Neural progenitor cell (in vitro differentiated cells): ENCODE measurements around the gene KRTAP4-4. TPM values are rescaled to one million over a fixed set of nuclear protein-coding genes. Genes with fewer than 3 reads are reported as not detected.

Source experiments
- DNase-seq: peaks from one replicate; pipeline ENCODE4 v3.0.0-alpha.2; 2016; ENCODE audit warnings: low spot score
- H2AFZ ChIP-seq: fragments of 200-600 bp; sonication (generic); replicated peaks from 2 replicates; pipeline ENCODE4 v1.6.1; 2016; ENCODE audit warnings: antibody characterized with exemption
- H3F3A ChIP-seq: fragments of 200-600 bp; sonication (generic); 2 replicates; pipeline ENCODE4 v1.6.1; 2016; ENCODE audit warnings: antibody characterized with exemption, low read depth
- H3K27ac ChIP-seq: fragments of 200-600 bp; sonication (generic); 2 replicates; pipeline ENCODE4 v1.5.1; 2016; ENCODE audit warnings: mild to moderate bottlenecking
- H3K27me3 ChIP-seq: fragments of 200-600 bp; sonication (generic); 2 replicates; pipeline ENCODE4 v1.6.1; 2016; ENCODE audit warnings: mild to moderate bottlenecking, moderate library complexity
- H3K36me3 ChIP-seq: fragments of 200-600 bp; sonication (generic); 2 replicates; pipeline ENCODE4 v1.5.1; 2016
- H3K4me1 ChIP-seq: fragments of 200-600 bp; sonication (generic); 2 replicates; pipeline ENCODE4 v1.6.1; 2016; ENCODE audit warnings: mixed run types
- H3K4me2 ChIP-seq: fragments of 200-600 bp; sonication (generic); 2 replicates; pipeline ENCODE4 v1.6.1; 2016
- H3K4me3 ChIP-seq: fragments of 200-600 bp; sonication (generic); 2 replicates; pipeline ENCODE4 v1.5.1; 2016
- H3K79me2 ChIP-seq: fragments of 200-600 bp; sonication (generic); 2 replicates; pipeline ENCODE4 v1.6.1; 2016; ENCODE audit warnings: low read depth
- H3K9ac ChIP-seq: fragments of 200-600 bp; sonication (generic); 2 replicates; pipeline ENCODE4 v1.6.1; 2016
- H3K9me3 ChIP-seq: fragments of 200-600 bp; sonication (generic); 2 replicates; pipeline ENCODE4 v1.5.1; 2016; ENCODE audit warnings: low read depth
- H4K20me1 ChIP-seq: fragments of 200-600 bp; sonication (generic); 2 replicates; pipeline ENCODE4 v1.6.1; 2016; ENCODE audit warnings: low read depth
- H3K27ac Mint-ChIP-seq: 3 replicates; pipeline ENCODE4 v1.8.0; 2021; ENCODE audit warnings: mixed read lengths
- H3K27me3 Mint-ChIP-seq: 2 replicates; pipeline ENCODE4 v1.8.0; 2022; ENCODE audit warnings: low read depth, mild to moderate bottlenecking, inconsistent platforms, moderate library complexity, mixed read lengths; ENCODE audit not compliant: insufficient read depth
- H3K36me3 Mint-ChIP-seq: 3 replicates; pipeline ENCODE4 v1.8.0; 2021; ENCODE audit warnings: mixed read lengths
- H3K4me1 Mint-ChIP-seq: 3 replicates; pipeline ENCODE4 v1.8.0; 2021; ENCODE audit warnings: mixed read lengths
- H3K4me3 Mint-ChIP-seq: 3 replicates; pipeline ENCODE4 v1.8.0; 2021; ENCODE audit warnings: mild to moderate bottlenecking, moderate library complexity, mixed read lengths
- H3K9me3 Mint-ChIP-seq: 3 replicates; pipeline ENCODE4 v1.8.0; 2020; ENCODE audit warnings: mixed read lengths
- EZH2 ChIP-seq: fragments of 200-600 bp; sonication (generic); IDR thresholded peaks from 2 replicates; pipeline ENCODE4 v1.6.1; 2017; ENCODE audit warnings: antibody characterized with exemption, mild to moderate bottlenecking, moderate library complexity
- EZH2phosphoT487 ChIP-seq: fragments of 200-600 bp; sonication (generic); IDR thresholded peaks from 2 replicates; pipeline ENCODE4 v1.6.1; 2017; ENCODE audit warnings: antibody characterized with exemption
- small RNA-seq: library from RNA; depleted of rRNA; stranded (forward); fragments of <200 nt; gene quantifications from one replicate; pipeline ENCODE3, GENCODE V24; 2015
- total RNA-seq: library from RNA; depleted of rRNA; stranded (reverse); fragments of >200 nt; gene quantifications from 2 replicates; pipeline ENCODE4 v1.2.3, GENCODE V29; 2015; ENCODE audit warnings: low replicate concordance
- TF ChIP-seq, protein P1 (sequence below): fragments of 200-600 bp; sonication (generic); IDR thresholded peaks from 2 replicates; pipeline ENCODE4 v1.5.1; 2017; ENCODE audit warnings: antibody characterized with exemption, mild to moderate bottlenecking

The KRTAP4-4 gene
- total RNA-seq, 1 donor from 2014 or later: not detected

DNA sequence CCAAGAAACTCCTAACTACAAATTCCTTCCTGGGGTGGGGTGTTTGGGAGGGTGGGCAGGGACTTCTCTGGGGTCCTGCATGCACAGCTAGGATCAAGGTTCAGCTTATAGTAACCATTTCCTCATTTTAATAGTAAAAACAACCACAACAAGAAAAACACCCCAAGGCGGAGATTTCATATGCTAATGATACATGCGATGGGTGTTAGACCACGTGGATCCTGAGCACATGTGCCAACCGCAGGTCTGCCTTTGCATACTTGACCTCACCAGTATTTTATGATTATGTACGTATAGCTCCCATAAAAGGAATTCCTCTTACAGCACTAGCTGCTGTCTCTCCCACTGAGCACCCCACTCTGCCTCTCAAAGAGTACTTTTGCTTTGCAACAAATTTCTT lies 44.3 kb downstream of the KRTAP4-4 start:
- Mint-ChIP-seq H3K36me3 (no peaks in the 10 kb centered on the region), H3K9me3 (peaks cover 10% of the 10 kb centered on the region), H3K4me3 (no peak overlapping the region), H3K4me1 (no peaks in the 10 kb centered on the region), H3K27me3 (peaks cover 3% of the 10 kb centered on the region), H3K27ac (no peak overlapping the region)
- H3K9me3 ChIP-seq: peaks cover 19% of the 10 kb centered on the region
- no peak overlapping the region for H3K4me2 ChIP-seq
- DNase-seq: no peak
- H3K27ac ChIP-seq: no peak overlapping the region
- no peaks in the 10 kb centered on the region for H3K4me1 ChIP-seq
- H3K36me3 ChIP-seq: peaks cover 5% of the 10 kb centered on the region
- H3K4me3 ChIP-seq: no peak overlapping the region
- TF ChIP-seq, protein P1, sequence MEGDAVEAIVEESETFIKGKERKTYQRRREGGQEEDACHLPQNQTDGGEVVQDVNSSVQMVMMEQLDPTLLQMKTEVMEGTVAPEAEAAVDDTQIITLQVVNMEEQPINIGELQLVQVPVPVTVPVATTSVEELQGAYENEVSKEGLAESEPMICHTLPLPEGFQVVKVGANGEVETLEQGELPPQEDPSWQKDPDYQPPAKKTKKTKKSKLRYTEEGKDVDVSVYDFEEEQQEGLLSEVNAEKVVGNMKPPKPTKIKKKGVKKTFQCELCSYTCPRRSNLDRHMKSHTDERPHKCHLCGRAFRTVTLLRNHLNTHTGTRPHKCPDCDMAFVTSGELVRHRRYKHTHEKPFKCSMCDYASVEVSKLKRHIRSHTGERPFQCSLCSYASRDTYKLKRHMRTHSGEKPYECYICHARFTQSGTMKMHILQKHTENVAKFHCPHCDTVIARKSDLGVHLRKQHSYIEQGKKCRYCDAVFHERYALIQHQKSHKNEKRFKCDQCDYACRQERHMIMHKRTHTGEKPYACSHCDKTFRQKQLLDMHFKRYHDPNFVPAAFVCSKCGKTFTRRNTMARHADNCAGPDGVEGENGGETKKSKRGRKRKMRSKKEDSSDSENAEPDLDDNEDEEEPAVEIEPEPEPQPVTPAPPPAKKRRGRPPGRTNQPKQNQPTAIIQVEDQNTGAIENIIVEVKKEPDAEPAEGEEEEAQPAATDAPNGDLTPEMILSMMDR: no peak
- TF ChIP-seq EZH2 (no peak), EZH2phosphoT487 (no peak)
- H3K27me3 ChIP-seq: no peaks in the 10 kb centered on the region
- H3F3A ChIP-seq: no peaks in the 10 kb centered on the region
- H4K20me1 ChIP-seq: no peaks in the 10 kb centered on the region
- no peak overlapping the region for H2AFZ ChIP-seq
- no peak overlapping the region for H3K9ac ChIP-seq
- H3K79me2 ChIP-seq: no peaks in the 10 kb centered on the region

DNA sequence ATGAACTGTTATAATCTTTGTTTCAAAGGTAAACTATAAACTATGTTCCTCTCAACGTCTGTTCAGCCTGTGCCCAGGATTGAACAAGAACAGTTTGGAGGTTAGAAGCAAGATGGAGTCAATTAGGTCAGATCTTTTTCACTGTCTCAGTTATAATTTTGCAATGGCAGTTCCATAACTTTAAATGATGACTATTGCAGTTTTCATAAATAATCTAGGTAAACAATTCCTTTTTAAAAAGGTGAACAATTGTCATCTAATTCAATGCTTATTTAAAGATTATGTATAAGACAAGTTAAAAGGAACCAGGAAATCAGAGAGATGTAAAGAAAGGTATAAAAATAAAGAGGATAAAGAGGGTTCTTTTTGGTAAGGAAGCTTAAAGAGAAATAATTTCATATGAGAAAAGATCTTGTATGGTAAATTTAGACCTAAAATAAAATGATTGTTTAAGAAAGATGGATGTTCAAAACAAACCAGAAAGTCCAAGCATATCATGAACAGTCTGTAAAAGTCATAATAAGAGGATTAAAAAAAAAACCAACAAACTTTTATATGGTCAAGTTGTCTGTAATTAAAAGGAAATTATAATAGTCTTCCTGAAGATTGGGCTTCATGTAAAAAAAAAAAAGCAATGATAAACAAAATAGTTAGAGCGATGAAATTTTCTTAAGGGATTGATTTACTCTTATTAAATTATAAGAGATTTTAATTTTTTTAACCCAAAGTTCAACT lies 49.2 kb downstream of the KRTAP4-4 start:
- Histone ChIP-seq H3K4me1 (no peaks in the 10 kb centered on the region), H2AFZ (no peak overlapping the region), H3K27ac (no peak overlapping the region), H3F3A (no peaks in the 10 kb centered on the region), H3K9me3 (peaks cover 23% of the 10 kb centered on the region), H4K20me1 (no peaks in the 10 kb centered on the region), H3K79me2 (no peaks in the 10 kb centered on the region), H3K4me3 (no peak overlapping the region), H3K27me3 (no peaks in the 10 kb centered on the region), H3K9ac (no peak overlapping the region), H3K36me3 (peaks cover 12% of the 10 kb centered on the region), H3K4me2 (no peak overlapping the region)
- no peak for TF ChIP-seq EZH2
- no peak for TF ChIP-seq EZH2phosphoT487
- TF ChIP-seq, protein P1: no peak
- DNase-seq: no peak
- Mint-ChIP-seq H3K9me3 (peaks cover 17% of the 10 kb centered on the region), H3K4me3 (no peak overlapping the region), H3K27me3 (no peaks in the 10 kb centered on the region), H3K36me3 (no peaks in the 10 kb centered on the region), H3K4me1 (no peaks in the 10 kb centered on the region), H3K27ac (no peak overlapping the region)

Small RNA genes lying within 50 kb of the gene (small RNA-seq; reads per million reads assigned to genes)
- not detected for gene KRTAP4-17P

Other genes with a start within 250 kb of the KRTAP4-4 start
- gene KRT23, start 223.1 kb downstream of the KRTAP4-4 start, total RNA-seq: 0.60 TPM in 1 of 2 replicates, not detected in the other
- gene KRT39, start 193.8 kb downstream of the KRTAP4-4 start, total RNA-seq: not detected in 2 replicates
- not detected in 2 replicates for gene KRT40, start 176.4 kb downstream of the KRTAP4-4 start, total RNA-seq
- gene KRTAP3-3, start 166.6 kb downstream of the KRTAP4-4 start, total RNA-seq: not detected in 2 replicates
- not detected in 2 replicates for gene KRTAP3-2, start 160.8 kb downstream of the KRTAP4-4 start, total RNA-seq
- gene KRTAP3-1, start 151.6 kb downstream of the KRTAP4-4 start, total RNA-seq: not detected in 2 replicates
- not detected in 2 replicates for gene KRTAP1-5, start 133.5 kb downstream of the KRTAP4-4 start, total RNA-seq
- gene KRTAP1-4, start 130.6 kb downstream of the KRTAP4-4 start, total RNA-seq: not detected in 2 replicates
- gene KRTAP1-3, start 125.9 kb downstream of the KRTAP4-4 start, total RNA-seq: not detected in 2 replicates
- gene KRTAP1-1, start 119.3 kb downstream of the KRTAP4-4 start, total RNA-seq: not detected in 2 replicates
- gene KRTAP2-1, start 113.4 kb downstream of the KRTAP4-4 start, total RNA-seq: not detected in 2 replicates
- not detected in 2 replicates for gene KRTAP2-2, start 105.5 kb downstream of the KRTAP4-4 start, total RNA-seq
- not detected in 2 replicates for gene KRTAP2-3, start 100.6 kb downstream of the KRTAP4-4 start, total RNA-seq
- gene KRTAP2-4, start 94.9 kb downstream of the KRTAP4-4 start, total RNA-seq: not detected in 2 replicates
- gene KRTAP4-7, start 76.6 kb downstream of the KRTAP4-4 start, total RNA-seq: not detected in 2 replicates
- not detected in 2 replicates for gene KRTAP4-8, start 62.6 kb downstream of the KRTAP4-4 start, total RNA-seq
- gene KRTAP4-16, start 58.5 kb downstream of the KRTAP4-4 start, total RNA-seq: not detected in 2 replicates
- not detected in 2 replicates for gene KRTAP4-9, start 55.4 kb downstream of the KRTAP4-4 start, total RNA-seq
- not detected in 2 replicates for gene KRTAP4-11, start 42.4 kb downstream of the KRTAP4-4 start, total RNA-seq
- not detected in 2 replicates for gene KRTAP4-12, start 36.6 kb downstream of the KRTAP4-4 start, total RNA-seq
- gene KRTAP4-6, start 20.2 kb downstream of the KRTAP4-4 start, total RNA-seq: not detected in 2 replicates
- not detected in 2 replicates for gene KRTAP4-5, start 10.9 kb downstream of the KRTAP4-4 start, total RNA-seq
- gene KRTAP4-3, start 7.5 kb upstream of the KRTAP4-4 start, total RNA-seq: not detected in 2 replicates
- gene KRTAP4-2, start 17.5 kb upstream of the KRTAP4-4 start, total RNA-seq: not detected in 2 replicates
- 0.12 TPM in 1 of 2 replicates, not detected in the other for gene KRTAP4-1, start 24.2 kb upstream of the KRTAP4-4 start, total RNA-seq
- gene KRTAP9-1, start 29.1 kb upstream of the KRTAP4-4 start, total RNA-seq: not detected in 2 replicates
- not detected in 2 replicates for gene KRTAP9-2, start 65.9 kb upstream of the KRTAP4-4 start, total RNA-seq
- not detected in 2 replicates for gene KRTAP9-3, start 71.7 kb upstream of the KRTAP4-4 start, total RNA-seq
- not detected in 2 replicates for gene KRTAP9-8, start 77.3 kb upstream of the KRTAP4-4 start, total RNA-seq
- not detected in 2 replicates for gene KRTAP9-4, start 88.9 kb upstream of the KRTAP4-4 start, total RNA-seq
- not detected in 2 replicates for gene KRTAP9-9, start 94.6 kb upstream of the KRTAP4-4 start, total RNA-seq
- gene KRTAP9-6, start 104.6 kb upstream of the KRTAP4-4 start, total RNA-seq: not detected in 2 replicates
- gene KRTAP9-7, start 115.0 kb upstream of the KRTAP4-4 start, total RNA-seq: not detected in 2 replicates
- gene KRTAP29-1, start 142.1 kb upstream of the KRTAP4-4 start, total RNA-seq: not detected in 2 replicates
- gene KRTAP16-1, start 148.6 kb upstream of the KRTAP4-4 start, total RNA-seq: not detected in 2 replicates
- gene KRTAP17-1, start 155.0 kb upstream of the KRTAP4-4 start, total RNA-seq: not detected in 2 replicates
- gene KRT33A, start 190.1 kb upstream of the KRTAP4-4 start, total RNA-seq: not detected in 2 replicates
- not detected in 2 replicates for gene KRT33B, start 209.1 kb upstream of the KRTAP4-4 start, total RNA-seq
- gene KRT34, start 221.6 kb upstream of the KRTAP4-4 start, total RNA-seq: not detected in 2 replicates
- not detected in 2 replicates for gene KRT31, start 236.9 kb upstream of the KRTAP4-4 start, total RNA-seq